GM12872 (cell line): Measurements from ENCODE around the gene SLC45A1.

ENCODE experiments used
- TF ChIP-seq, protein P1 (sequence below): IDR thresholded peaks from 3 replicates; pipeline ENCODE4 v1.5.1; 2011; ENCODE audit warnings: low read depth, mild to moderate bottlenecking, low read length, moderate library complexity; ENCODE audit not compliant: insufficient read depth

SLC45A1 gene

DNA sequence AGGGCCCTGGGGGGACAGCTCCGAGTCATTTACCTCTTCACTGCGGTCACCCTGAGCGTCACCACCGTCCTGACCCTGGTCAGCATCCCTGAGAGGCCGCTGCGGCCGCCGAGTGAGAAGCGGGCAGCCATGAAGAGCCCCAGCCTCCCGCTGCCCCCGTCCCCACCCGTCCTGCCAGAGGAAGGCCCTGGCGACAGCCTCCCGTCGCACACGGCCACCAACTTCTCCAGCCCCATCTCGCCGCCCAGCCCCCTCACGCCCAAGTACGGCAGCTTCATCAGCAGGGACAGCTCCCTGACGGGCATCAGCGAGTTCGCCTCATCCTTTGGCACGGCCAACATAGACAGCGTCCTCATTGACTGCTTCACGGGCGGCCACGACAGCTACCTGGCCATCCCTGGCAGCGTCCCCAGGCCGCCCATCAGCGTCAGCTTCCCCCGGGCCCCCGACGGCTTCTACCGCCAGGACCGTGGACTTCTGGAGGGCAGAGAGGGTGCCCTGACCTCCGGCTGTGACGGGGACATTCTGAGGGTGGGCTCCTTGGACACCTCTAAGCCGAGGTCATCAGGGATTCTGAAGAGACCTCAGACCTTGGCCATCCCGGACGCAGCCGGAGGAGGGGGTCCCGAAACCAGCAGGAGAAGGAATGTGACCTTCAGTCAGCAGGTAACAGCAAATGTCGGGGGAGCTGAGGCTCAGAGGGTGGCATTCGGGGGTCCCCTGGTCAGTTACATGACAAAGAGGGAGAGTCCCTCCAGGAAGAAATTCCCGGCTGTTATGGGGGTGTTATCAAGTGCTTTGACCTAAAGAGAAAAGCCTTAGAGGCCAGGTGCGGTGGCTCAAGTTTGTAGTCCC is 12.6 kb downstream of the SLC45A1 start:
- TF ChIP-seq, protein P1, sequence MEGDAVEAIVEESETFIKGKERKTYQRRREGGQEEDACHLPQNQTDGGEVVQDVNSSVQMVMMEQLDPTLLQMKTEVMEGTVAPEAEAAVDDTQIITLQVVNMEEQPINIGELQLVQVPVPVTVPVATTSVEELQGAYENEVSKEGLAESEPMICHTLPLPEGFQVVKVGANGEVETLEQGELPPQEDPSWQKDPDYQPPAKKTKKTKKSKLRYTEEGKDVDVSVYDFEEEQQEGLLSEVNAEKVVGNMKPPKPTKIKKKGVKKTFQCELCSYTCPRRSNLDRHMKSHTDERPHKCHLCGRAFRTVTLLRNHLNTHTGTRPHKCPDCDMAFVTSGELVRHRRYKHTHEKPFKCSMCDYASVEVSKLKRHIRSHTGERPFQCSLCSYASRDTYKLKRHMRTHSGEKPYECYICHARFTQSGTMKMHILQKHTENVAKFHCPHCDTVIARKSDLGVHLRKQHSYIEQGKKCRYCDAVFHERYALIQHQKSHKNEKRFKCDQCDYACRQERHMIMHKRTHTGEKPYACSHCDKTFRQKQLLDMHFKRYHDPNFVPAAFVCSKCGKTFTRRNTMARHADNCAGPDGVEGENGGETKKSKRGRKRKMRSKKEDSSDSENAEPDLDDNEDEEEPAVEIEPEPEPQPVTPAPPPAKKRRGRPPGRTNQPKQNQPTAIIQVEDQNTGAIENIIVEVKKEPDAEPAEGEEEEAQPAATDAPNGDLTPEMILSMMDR: no peak

DNA sequence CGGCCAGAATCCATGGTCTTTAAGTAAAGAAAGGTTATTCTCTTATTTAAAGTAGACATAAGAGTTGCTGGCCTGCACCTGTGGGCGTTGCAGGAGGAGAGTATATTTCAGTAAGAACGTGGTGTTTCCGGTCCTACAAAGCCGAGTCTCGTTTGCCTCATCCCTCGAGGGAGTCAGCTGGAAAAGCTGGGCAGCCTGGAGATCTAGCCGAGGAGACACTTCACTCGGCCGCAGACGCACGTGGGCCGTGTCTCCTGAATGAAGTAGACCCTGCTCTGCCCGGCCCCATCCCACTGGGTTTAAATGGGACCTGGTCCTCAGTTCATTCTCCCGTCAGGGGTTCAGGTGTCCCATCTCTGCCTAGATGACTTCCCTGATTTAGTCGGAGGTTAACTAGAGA is 14.9 kb downstream of the SLC45A1 start:
- TF ChIP-seq, protein P1: no peak

DNA sequence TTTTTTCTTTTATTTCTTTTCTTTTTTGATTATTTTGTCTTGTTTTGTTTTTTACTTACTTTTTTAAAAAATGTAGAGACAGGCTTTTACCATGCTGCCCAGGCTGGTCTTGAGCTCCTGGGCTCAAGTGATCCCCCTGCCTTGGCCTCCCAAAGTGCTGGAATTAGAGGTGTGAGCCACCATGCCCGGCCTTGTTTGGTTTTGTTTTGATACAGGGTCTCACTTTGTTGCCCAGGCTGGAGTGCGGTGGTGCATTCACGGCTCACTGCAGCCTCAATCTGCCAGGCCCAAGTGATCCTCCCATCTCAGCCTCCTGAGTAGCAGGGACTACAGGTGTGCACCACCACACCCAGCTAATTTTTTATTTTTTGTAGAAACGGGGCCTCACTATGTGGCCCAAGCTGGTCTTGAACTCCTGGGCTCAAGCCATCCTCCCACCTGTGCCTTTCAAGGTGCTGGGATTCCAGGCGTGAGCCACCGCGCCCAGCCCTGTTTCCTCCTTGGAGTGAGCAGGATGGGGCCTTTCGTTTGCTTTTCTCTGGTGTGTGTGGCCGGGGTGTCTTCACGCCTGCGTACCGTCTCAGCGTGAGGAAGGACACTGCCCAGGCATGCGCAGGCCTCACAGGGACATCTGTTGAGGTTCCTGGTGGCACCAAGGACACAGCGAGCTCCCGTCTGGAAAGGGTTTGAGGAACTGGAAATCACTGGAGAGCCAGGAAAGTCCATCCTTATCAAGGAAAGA is 15.5 kb downstream of the SLC45A1 start:
- TF ChIP-seq, protein P1: no peak

DNA sequence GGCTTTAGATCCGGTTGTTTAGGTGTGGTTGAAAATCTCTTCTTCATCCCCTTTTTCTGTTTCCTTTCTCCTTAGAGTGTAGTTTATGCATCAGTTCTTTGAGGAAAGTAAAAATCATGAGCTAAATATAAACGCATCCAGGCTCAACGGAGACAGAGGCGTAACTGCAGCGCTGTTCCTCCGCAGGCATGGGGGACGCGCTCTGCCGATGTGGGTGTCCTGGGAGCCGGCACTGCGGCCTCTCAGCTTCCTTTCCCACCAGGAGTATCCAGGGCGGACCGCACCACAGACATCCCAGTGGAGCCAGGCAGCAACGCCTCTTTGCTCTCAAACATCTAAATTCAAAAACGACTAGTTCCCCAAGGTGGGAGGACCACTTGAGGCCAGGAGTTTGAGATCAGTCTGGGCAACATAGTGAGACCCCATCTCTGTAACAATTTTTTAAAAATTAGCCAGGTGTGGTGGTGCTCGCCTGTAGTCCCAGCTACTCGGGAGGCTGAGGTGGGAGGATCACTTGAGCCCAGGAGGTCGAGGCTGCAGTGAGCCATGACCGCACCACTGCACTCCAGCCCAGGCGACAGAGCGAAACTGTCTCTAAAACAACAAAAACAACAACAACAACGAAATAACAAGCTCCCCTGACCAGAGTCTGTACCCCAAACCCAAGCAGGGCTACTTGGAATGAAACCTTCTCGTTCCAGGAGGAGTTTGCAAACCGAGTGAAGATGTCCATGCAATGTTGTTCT is 16.4 kb downstream of the SLC45A1 start:
- TF ChIP-seq, protein P1: no peak

DNA sequence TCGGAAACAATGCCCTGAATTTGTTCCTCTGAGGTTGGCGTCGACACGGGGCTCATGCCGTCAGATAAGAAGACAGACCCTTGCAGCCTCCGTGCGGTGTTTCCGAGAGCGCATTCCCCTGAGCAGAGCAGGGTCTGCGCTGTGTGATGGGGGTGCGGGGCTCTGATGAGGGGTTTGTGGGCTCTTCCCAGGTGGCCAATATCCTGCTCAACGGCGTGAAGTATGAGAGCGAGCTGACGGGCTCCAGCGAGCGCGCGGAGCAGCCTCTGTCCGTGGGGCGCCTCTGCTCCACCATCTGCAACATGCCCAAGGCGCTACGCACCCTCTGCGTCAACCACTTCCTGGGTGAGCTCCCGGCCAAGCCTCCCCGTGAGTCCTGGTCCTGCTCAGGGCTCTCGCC is 17.3 kb downstream of the SLC45A1 start:
- TF ChIP-seq, protein P1: no peak

DNA sequence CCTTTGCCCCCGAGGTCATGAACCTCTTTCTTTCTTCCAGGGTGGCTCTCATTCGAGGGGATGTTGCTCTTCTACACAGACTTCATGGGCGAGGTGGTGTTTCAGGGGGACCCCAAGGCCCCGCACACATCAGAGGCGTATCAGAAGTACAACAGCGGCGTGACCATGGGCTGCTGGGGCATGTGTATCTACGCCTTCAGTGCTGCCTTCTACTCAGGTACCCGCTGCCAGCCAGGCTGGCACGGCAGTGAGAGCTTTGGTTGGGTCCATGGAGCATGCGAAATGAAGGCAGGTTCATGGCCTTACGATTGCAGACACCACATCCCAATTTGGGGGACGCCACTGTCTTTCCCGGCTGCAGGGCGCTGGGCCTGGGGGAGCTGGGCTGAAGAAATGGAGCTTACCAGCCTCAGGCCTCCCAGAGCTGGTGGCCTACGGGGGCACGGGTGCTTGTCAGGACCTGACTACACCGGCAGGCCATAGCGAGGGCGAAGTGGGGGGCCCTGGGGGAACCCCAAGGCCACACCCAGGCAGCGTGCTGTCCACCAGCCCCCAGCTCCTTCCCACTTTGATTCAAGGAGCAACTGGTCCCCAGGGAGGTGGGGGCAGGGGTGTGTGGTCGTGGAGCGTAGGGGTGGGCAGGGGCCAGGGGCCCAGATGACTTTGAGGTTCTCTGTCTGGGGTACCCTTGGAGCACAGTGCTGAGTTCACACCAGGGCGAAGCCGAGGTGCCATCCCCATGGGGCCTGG is 20.0 kb downstream of the SLC45A1 start:
- TF ChIP-seq, protein P1: no peak
